K562 (cell line): ENCODE measurements around the gene MEGF11. TPM values are rescaled to one million over a fixed set of nuclear protein-coding genes. Genes with fewer than 3 reads are reported as not detected.

Experiments
- BHLHE40 ChIP-seq: IDR thresholded peaks from 2 replicates; pipeline ENCODE4 v1.6.1; 2011; ENCODE audit warnings: low read length, improper control_type of control experiment
- CBFA2T3 ChIP-seq: fragments of 450-650 bp; IDR thresholded peaks from 2 replicates; pipeline ENCODE4 v1.6.1; 2017
- CBX1 ChIP-seq: sonication (generic); IDR thresholded peaks from 2 replicates; pipeline ENCODE4 v1.6.1; 2016; ENCODE audit warnings: antibody characterized with exemption, low read depth, mild to moderate bottlenecking
- CEBPB ChIP-seq: fragments of 450-650 bp; IDR thresholded peaks from 2 replicates; pipeline ENCODE4 v1.6.1; 2016; ENCODE audit warnings: missing genetic modification characterization, missing compliant biosample characterization
- DPF2 ChIP-seq: fragments of 450-650 bp; IDR thresholded peaks from 2 replicates; pipeline ENCODE4 v1.6.1; 2016
- FOXJ3 ChIP-seq: sonication (generic); formaldehyde crosslinking; IDR thresholded peaks from 2 replicates; pipeline ENCODE4 v1.4.0; 2020; ENCODE audit warnings: mild to moderate bottlenecking, missing genetic modification reagents
- HMGN3 ChIP-seq: IDR thresholded peaks from 2 replicates; pipeline ENCODE4 v1.6.1; 2011; ENCODE audit warnings: borderline replicate concordance, low read depth, mild to moderate bottlenecking, mixed read lengths, low read length; ENCODE audit not compliant: insufficient read length; ENCODE audit errors: extremely low read depth
- KHSRP ChIP-seq: fragments of 450-650 bp; IDR thresholded peaks from 2 replicates; pipeline ENCODE4 v1.6.1; 2017
- MCM2 ChIP-seq: fragments of 450-650 bp; IDR thresholded peaks from 2 replicates; pipeline ENCODE4 v1.6.1; 2017; ENCODE audit warnings: low read depth, mild to moderate bottlenecking
- MTA3 ChIP-seq: fragments of 450-650 bp; formaldehyde crosslinking; IDR thresholded peaks from 2 replicates; pipeline ENCODE4 v1.6.1; 2017; ENCODE audit warnings: mild to moderate bottlenecking, borderline replicate concordance
- NCOA2 ChIP-seq, 2 experiments: fragments of 450-650 bp; IDR thresholded peaks; 2 replicates each; pipeline ENCODE4 v1.6.1; 2018; ENCODE audit warnings: mild to moderate bottlenecking in 2 of 2, moderate library complexity in 1 of 2; ENCODE audit not compliant: partially characterized antibody in 2 of 2
- NFIC ChIP-seq: fragments of 450-650 bp; IDR thresholded peaks from 2 replicates; pipeline ENCODE4 v1.6.1; 2017; ENCODE audit warnings: mild to moderate bottlenecking, inconsistent platforms
- POLR3G ChIP-seq: IDR thresholded peaks from 2 replicates; pipeline ENCODE4 v1.6.1; 2011; ENCODE audit not compliant: insufficient read length, insufficient replicate concordance; ENCODE audit errors: extremely low read depth
- PYGO2 ChIP-seq: fragments of 450-650 bp; IDR thresholded peaks from 2 replicates; pipeline ENCODE4 v1.6.1; 2016; ENCODE audit warnings: mild to moderate bottlenecking, missing genetic modification characterization, moderate library complexity, missing compliant biosample characterization
- RUNX1 ChIP-seq: sonication (generic); IDR thresholded peaks from 2 replicates; pipeline ENCODE4 v1.6.1; 2016; ENCODE audit warnings: antibody characterized with exemption, low read depth
- SIN3A ChIP-seq, 2 experiments: fragments of 150-350 bp in 1 of 2; IDR thresholded peaks; 2 replicates each; pipeline ENCODE4 v1.6.1; 2011 to 2016; ENCODE audit warnings: borderline replicate concordance in 2 of 2, low read depth in 2 of 2, low read length in 2 of 2, mild to moderate bottlenecking in 2 of 2, moderate library complexity in 2 of 2; ENCODE audit not compliant: control insufficient read depth in 1 of 2
- SMARCE1 ChIP-seq: fragments of 450-650 bp; IDR thresholded peaks from 2 replicates; pipeline ENCODE4 v1.7.1; 2016; ENCODE audit warnings: mild to moderate bottlenecking
- SNIP1 ChIP-seq: fragments of 450-650 bp; IDR thresholded peaks from 2 replicates; pipeline ENCODE4 v1.7.1; 2017; ENCODE audit warnings: low read depth, mild to moderate bottlenecking
- TAF7 ChIP-seq: fragments of 450-650 bp; IDR thresholded peaks from 2 replicates; pipeline ENCODE4 v1.6.1; 2016; ENCODE audit warnings: missing genetic modification characterization, missing compliant biosample characterization
- ZKSCAN1 ChIP-seq: fragments of 150-350 bp; IDR thresholded peaks from 2 replicates; pipeline ENCODE4 v1.6.1; 2016; ENCODE audit warnings: low read depth, low read length
- ZNF436 ChIP-seq: fragments of 250-450, 450-650 bp; sonication (Bioruptor Pico); formaldehyde crosslinking; IDR thresholded peaks from 2 replicates; pipeline ENCODE4 v1.7.0; 2020; ENCODE audit warnings: mild to moderate bottlenecking
- ZZZ3 ChIP-seq: fragments of 450-650 bp; IDR thresholded peaks from 2 replicates; pipeline ENCODE4 v1.6.1; 2016; ENCODE audit warnings: antibody characterized with exemption, mild to moderate bottlenecking, moderate library complexity
- polyA plus RNA-seq, 8 experiments: library from polyadenylated mRNA; depleted of rRNA in 4 of 8; stranded (reverse) in 5 of 8; unstranded in 3 of 8; fragments of >200 nt; fragmentation: Nextera tagmentation in 2 of 8; fragmentation: Illumina TruSeq in 1 of 8; extraction: Ambion mirVana in 2 of 8; extraction: Trizol in 1 of 8; gene quantifications; 2 replicates each; pipeline versions ENCODE4 v1.2.1 to v1.2.3, GENCODE V29; 2011 to 2014; ENCODE audit warnings: inconsistent platforms in 1 of 8, missing spikeins in 1 of 8
- total RNA-seq, 7 experiments: library from RNA; depleted of rRNA in 6 of 7; stranded (reverse); fragments of >200 nt in 6 of 7; fragmentation: Illumina TruSeq in 2 of 7; extraction: Trizol in 2 of 7; gene quantifications; 2 replicates each; pipeline versions ENCODE4 v1.2.1 to v1.2.3, GENCODE V29; 2011 to 2021; ENCODE audit warnings: low replicate concordance in 1 of 7
- TF ChIP-seq, protein P1 (sequence below), 2 experiments: fragments of 450-650 bp; IDR thresholded peaks; 2 replicates each; pipeline ENCODE4 v1.6.1; 2018; ENCODE audit warnings: mild to moderate bottlenecking in 2 of 2, low read depth in 1 of 2; ENCODE audit not compliant: partially characterized antibody in 2 of 2
- TF ChIP-seq, protein P2 (sequence below): sonication (generic); formaldehyde crosslinking; IDR thresholded peaks from 2 replicates; pipeline ENCODE4 v1.8.0; 2022; ENCODE audit warnings: missing genetic modification reagents, mild to moderate bottlenecking, borderline replicate concordance
- TF ChIP-seq, protein P3 (sequence below): sonication (generic); formaldehyde crosslinking; IDR thresholded peaks from 2 replicates; pipeline ENCODE4 v1.5.0; 2020; ENCODE audit warnings: missing genetic modification reagents

MEGF11 gene
- total and polyA plus RNA-seq, 9 of the 15 experiments (the other 6 are each of a cell fraction or from before 2014, with no cell fraction given): 0.06 to 0.23 (median 0.20) TPM; not detected in 6

DNA sequence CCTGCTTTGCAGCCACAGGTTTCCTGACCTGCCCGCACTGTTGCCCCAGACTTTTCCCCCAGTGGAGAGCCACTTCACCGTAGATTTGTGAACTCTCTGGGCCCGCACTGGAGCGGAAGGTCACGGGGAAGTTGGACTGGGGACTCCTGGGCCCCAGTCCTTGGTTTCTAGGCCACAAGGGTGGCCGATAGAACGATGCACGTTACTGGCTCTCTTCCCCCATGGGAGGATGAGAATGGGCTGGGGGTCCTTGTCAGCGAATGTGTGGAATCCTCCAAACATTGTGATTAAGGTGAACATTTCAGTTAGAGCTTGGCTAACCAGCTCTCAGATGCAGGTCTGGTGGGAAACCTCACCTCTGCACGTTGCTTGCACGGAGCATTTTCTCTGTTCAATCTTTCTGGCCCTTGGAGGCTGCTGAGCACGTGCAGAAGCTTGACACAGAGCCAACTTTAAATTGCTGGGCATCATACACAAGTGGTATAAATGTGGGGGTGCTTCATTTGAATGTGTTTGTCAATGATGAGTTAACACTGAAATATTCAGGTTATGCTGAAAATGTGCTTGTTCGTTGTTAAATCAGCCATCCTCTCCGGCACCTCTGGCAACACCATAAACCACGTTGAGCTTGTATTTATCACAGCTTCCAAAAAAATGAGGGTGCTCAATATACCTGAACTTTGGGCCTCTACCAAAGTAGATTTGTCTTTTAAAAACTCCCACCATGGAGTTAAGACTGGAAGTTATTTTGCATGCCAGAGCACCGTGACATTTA is 40.8 kb upstream of the MEGF11 start (continued):
- TF ChIP-seq, protein P1, sequence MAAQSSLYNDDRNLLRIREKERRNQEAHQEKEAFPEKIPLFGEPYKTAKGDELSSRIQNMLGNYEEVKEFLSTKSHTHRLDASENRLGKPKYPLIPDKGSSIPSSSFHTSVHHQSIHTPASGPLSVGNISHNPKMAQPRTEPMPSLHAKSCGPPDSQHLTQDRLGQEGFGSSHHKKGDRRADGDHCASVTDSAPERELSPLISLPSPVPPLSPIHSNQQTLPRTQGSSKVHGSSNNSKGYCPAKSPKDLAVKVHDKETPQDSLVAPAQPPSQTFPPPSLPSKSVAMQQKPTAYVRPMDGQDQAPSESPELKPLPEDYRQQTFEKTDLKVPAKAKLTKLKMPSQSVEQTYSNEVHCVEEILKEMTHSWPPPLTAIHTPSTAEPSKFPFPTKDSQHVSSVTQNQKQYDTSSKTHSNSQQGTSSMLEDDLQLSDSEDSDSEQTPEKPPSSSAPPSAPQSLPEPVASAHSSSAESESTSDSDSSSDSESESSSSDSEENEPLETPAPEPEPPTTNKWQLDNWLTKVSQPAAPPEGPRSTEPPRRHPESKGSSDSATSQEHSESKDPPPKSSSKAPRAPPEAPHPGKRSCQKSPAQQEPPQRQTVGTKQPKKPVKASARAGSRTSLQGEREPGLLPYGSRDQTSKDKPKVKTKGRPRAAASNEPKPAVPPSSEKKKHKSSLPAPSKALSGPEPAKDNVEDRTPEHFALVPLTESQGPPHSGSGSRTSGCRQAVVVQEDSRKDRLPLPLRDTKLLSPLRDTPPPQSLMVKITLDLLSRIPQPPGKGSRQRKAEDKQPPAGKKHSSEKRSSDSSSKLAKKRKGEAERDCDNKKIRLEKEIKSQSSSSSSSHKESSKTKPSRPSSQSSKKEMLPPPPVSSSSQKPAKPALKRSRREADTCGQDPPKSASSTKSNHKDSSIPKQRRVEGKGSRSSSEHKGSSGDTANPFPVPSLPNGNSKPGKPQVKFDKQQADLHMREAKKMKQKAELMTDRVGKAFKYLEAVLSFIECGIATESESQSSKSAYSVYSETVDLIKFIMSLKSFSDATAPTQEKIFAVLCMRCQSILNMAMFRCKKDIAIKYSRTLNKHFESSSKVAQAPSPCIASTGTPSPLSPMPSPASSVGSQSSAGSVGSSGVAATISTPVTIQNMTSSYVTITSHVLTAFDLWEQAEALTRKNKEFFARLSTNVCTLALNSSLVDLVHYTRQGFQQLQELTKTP (IDR thresholded peaks at IDR 0.05; ENCODE audit: low read depth in 1 of 2, partially characterized antibody in 2 of 2): no peak
- TF ChIP-seq, protein P2, sequence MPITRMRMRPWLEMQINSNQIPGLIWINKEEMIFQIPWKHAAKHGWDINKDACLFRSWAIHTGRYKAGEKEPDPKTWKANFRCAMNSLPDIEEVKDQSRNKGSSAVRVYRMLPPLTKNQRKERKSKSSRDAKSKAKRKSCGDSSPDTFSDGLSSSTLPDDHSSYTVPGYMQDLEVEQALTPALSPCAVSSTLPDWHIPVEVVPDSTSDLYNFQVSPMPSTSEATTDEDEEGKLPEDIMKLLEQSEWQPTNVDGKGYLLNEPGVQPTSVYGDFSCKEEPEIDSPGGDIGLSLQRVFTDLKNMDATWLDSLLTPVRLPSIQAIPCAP (CRISPR knock-in tag): no peak
- TF ChIP-seq RUNX1: no peak
- no peak for TF ChIP-seq KHSRP
- TF ChIP-seq CEBPB (tag): no peak
- TF ChIP-seq POLR3G: no peak
- TF ChIP-seq SMARCE1: no peak
- TF ChIP-seq NFIC: peak; percentile 82
- TF ChIP-seq ZKSCAN1: no peak
- no peak for TF ChIP-seq TAF7 (tag)
- no peak for TF ChIP-seq SNIP1
- 0 out of 2 replicates have a peak, but pooled peaks have one; percentile 49 for TF ChIP-seq ZZZ3
- TF ChIP-seq BHLHE40: peak; percentile 86
- TF ChIP-seq PYGO2 (tag): no peak
- no peak for TF ChIP-seq CBFA2T3
- TF ChIP-seq ZNF436: no peak
- TF ChIP-seq MTA3: no peak
- TF ChIP-seq FOXJ3 (CRISPR knock-in tag): no peak
- no peak for TF ChIP-seq CBX1
- peak in 1 of 2 experiments; percentile 5; a peak in 1 of 4 replicates for TF ChIP-seq SIN3A (IDR thresholded peaks at IDR 0.05; ENCODE audit: borderline replicate concordance in 2 of 2, control insufficient read depth in 1 of 2, low read depth in 2 of 2, low read length in 2 of 2)
- no peak for TF ChIP-seq MCM2
- TF ChIP-seq NCOA2 (IDR thresholded peaks at IDR 0.05; ENCODE audit: partially characterized antibody in 2 of 2): no peak
- TF ChIP-seq DPF2: no peak
- TF ChIP-seq, protein P3, sequence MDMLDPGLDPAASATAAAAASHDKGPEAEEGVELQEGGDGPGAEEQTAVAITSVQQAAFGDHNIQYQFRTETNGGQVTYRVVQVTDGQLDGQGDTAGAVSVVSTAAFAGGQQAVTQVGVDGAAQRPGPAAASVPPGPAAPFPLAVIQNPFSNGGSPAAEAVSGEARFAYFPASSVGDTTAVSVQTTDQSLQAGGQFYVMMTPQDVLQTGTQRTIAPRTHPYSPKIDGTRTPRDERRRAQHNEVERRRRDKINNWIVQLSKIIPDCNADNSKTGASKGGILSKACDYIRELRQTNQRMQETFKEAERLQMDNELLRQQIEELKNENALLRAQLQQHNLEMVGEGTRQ (CRISPR knock-in tag): no peak
- no peak for TF ChIP-seq HMGN3
